BLaER1 (cell line): ENCODE measurements around the gene MOB2.
A peak's percentile ranks its signal among the peaks of the same experiment; 100 is the strongest.

ENCODE experiments used
- H3K27ac ChIP-seq: shearing (Covaris generic); formaldehyde crosslinking; 2 replicates; pipeline ENCODE4 v1.8.1; 2022
- H3K27me3 ChIP-seq: shearing (Covaris generic); formaldehyde crosslinking; 2 replicates; pipeline ENCODE4 v1.8.1; 2022
- H3K36me3 ChIP-seq: shearing (Covaris generic); formaldehyde crosslinking; 2 replicates; pipeline ENCODE4 v1.8.1; 2022
- H3K4me1 ChIP-seq: shearing (Covaris generic); formaldehyde crosslinking; 2 replicates; pipeline ENCODE4 v1.8.1; 2022
- H3K4me2 ChIP-seq: shearing (Covaris generic); formaldehyde crosslinking; 2 replicates; pipeline ENCODE4 v1.8.1; 2022
- H3K4me3 ChIP-seq: shearing (Covaris generic); formaldehyde crosslinking; 2 replicates; pipeline ENCODE4 v1.8.1; 2022
- H3K9ac ChIP-seq: shearing (Covaris generic); formaldehyde crosslinking; 2 replicates; pipeline ENCODE4 v1.8.1; 2022
- H3K9me3 ChIP-seq: shearing (Covaris generic); formaldehyde crosslinking; 2 replicates; pipeline ENCODE4 v1.8.1; 2022
- H4K20me1 ChIP-seq: shearing (Covaris generic); formaldehyde crosslinking; 2 replicates; pipeline ENCODE4 v1.8.1; 2022
- Cebpa-rat ChIP-seq: shearing (Covaris generic); IDR thresholded peaks from 2 replicates; pipeline ENCODE4 v1.8.1; 2022

Gene MOB2

DNA sequence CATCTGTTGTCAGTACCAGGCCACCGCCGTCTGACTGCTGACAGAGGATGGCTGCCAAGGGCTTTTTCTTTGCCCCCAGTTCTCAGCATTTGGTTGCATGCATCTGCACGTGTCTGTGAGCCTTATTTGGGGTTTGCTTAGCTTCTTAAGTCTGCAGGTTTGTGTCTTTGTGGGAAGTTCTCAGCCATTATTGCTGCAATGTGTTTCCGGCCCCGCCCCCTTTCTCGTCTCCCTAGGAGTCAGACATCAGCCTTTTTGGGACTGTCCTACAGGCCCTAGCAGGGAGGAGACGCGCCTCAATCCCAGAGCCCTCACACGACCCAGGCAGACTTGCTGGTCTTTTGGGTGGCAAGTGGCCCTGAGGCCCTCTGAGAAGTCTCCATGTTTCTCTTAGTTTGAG is 8.0 kb downstream of the MOB2 start:
- Histone ChIP-seq H3K9ac (no peak overlapping the region), H3K4me2 (no peak overlapping the region), H3K27ac (no peak overlapping the region), H3K9me3 (no peaks in the 10 kb centered on the region), H3K4me3 (no peak overlapping the region), H4K20me1 (peaks cover 63% of the 10 kb centered on the region), H3K36me3 (peaks cover 81% of the 10 kb centered on the region), H3K4me1 (no peaks in the 10 kb centered on the region), H3K27me3 (no peaks in the 10 kb centered on the region)
- no peak for TF ChIP-seq Cebpa-rat

DNA sequence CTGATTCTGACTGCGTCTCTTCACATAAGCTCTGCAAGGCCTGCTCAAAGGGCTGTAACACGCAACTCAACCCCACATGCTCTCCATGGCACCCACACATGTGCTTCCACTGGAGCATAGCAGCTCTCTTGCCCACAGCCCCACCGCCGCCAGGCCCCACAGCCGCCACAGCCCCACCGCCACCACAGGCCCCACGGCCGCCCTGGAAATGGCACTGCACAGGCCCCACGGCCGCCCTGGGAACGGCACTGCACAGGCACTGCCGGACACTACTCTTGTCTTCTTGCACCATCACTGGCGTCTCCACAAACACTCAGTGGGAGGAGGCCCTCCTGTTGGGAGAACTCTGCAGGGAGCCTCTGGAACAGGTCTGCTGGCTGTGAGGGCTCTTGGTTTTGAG is 8.6 kb downstream of the MOB2 start:
- no peaks in the 10 kb centered on the region for H3K9me3 ChIP-seq
- no peaks in the 10 kb centered on the region for H3K4me1 ChIP-seq
- no peak overlapping the region for H3K27ac ChIP-seq
- no peak for TF ChIP-seq Cebpa-rat
- no peak overlapping the region for H3K4me3 ChIP-seq
- no peaks in the 10 kb centered on the region for H3K27me3 ChIP-seq
- H4K20me1 ChIP-seq, result peaks cover 63% of the 10 kb centered on the region
- peaks cover 85% of the 10 kb centered on the region for H3K36me3 ChIP-seq
- H3K4me2 ChIP-seq, result no peak overlapping the region
- no peak overlapping the region for H3K9ac ChIP-seq

DNA sequence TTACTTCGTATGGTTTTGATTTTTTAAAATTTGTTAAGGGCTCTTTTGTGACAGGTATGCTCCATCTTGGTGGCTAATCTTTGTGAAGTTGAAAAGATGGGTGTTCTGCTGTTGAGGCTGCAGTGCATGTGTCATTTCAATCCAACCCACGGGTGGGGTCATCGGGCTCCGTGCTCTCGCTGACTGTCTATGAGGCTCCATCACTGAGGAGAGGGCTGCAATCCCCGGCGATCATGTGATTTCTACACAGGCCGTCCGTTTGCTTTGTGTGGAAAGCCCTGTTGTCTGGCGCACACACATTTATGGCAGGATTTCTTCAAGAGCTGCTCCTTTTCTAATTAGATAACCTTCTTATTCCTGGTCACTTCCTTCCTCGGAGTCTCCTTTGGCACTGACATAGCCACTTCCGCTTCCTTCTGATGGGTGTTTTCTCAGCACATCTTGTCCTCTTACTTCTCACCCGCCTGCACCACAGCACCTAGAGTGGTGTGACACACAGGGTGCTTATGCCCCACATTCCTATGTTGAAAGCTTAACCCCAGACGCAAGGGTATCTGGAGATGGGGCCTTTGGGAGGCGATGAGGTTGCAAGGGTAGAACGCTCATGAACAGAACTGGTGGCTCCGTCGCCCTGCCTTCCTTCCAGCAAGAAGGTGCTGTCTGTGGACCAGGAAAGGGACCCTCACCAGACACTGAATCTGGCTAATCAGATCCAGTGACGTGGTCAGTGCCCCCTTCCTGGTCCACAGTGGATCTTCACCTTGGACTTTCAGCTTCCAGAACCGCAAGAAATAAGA is 9.4 kb downstream of the MOB2 start:
- Histone ChIP-seq H3K27ac (no peak overlapping the region), H3K4me1 (no peaks in the 10 kb centered on the region), H3K4me3 (no peak overlapping the region), H3K4me2 (no peak overlapping the region), H4K20me1 (peaks cover 57% of the 10 kb centered on the region), H3K9me3 (no peaks in the 10 kb centered on the region), H3K9ac (no peak overlapping the region), H3K36me3 (peaks cover 85% of the 10 kb centered on the region), H3K27me3 (no peaks in the 10 kb centered on the region)
- no peak for TF ChIP-seq Cebpa-rat

DNA sequence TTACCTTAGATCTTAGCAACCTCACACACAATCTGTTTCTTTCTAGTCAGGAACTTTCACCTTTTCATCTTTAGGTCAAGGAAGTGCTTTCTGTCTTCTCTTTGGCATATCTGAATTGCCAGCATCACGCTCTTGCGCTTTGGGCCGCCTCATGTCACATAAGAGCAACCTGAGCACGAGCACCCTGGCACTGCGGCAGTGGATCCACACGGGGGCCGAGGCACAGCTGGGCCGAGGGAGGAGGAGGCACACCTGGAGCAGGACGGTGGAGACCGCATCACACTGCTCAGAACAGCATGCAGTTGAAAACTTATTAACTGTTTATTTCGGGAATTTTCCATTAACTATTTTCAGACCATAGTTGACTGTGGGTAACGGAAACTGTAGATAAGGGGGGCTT is 10.7 kb downstream of the MOB2 start:
- H3K9me3 ChIP-seq, result no peaks in the 10 kb centered on the region
- H3K27me3 ChIP-seq, result no peaks in the 10 kb centered on the region
- H4K20me1 ChIP-seq, result peaks cover 46% of the 10 kb centered on the region
- H3K27ac ChIP-seq, result no peak overlapping the region
- H3K9ac ChIP-seq, result no peak overlapping the region
- peaks cover 88% of the 10 kb centered on the region for H3K36me3 ChIP-seq
- no peak for TF ChIP-seq Cebpa-rat
- no peak overlapping the region for H3K4me2 ChIP-seq
- H3K4me1 ChIP-seq, result peaks cover 1% of the 10 kb centered on the region
- no peak overlapping the region for H3K4me3 ChIP-seq

DNA sequence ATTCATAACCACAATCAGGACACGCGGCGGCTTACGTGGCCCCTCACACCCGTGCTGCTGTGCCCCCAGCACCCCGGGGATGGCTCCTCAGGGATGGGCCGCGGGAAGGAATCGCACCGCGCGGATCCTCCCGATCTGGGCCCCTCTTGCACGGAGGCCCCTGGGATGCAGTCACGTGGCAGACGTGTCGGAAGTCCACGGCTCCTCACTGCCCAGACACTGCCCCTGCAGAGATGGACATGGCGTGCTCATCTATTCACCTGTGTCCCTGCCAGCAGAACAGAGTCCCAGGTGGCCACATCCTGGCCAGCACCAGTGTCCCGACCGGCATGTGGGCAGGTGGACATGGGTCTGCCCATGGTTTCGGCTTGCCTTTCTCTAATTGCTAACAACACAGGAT is 12.8 kb downstream of the MOB2 start:
- Histone ChIP-seq H3K4me1 (peaks cover 22% of the 10 kb centered on the region), H3K4me3 (no peak overlapping the region), H3K4me2 (no peak overlapping the region), H3K36me3 (peaks cover 84% of the 10 kb centered on the region), H3K27me3 (no peaks in the 10 kb centered on the region), H3K9me3 (no peaks in the 10 kb centered on the region), H3K9ac (no peak overlapping the region), H4K20me1 (peaks cover 35% of the 10 kb centered on the region), H3K27ac (no peak overlapping the region)
- TF ChIP-seq Cebpa-rat, result no peak

DNA sequence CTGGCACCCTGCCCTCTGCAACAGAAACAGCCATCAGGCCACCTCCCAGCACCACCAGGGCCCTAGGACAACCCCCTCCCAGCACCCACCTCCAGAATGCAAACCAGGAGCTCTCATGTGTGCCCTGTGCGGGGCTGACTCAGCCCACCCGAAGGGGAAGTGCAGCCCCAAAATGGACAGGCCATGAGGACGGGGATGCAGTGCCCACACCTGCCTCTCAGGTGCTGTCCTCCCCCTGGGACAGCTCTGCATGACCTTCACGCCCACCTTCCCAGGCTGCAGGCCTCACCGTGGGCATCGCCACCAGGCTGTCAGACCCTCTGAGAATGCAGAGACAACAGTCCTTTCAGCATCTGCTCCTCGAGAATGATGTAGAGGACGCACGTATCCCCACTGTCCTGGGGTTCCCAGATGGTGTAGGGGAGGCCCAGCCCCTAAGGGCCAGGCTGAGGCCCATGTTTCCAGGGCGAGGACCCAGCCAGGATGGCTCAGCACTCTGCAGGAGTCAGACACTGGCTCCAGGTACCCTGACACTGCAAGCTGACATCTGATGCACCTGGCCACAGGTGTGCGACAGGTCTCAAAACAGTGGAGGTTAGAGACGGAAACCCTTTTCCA is 13.5 kb downstream of the MOB2 start:
- TF ChIP-seq Cebpa-rat, result no peak
- H3K36me3 ChIP-seq, result peaks cover 77% of the 10 kb centered on the region
- no peak overlapping the region for H3K9ac ChIP-seq
- H3K27ac ChIP-seq, result no peak overlapping the region
- peaks cover 34% of the 10 kb centered on the region for H4K20me1 ChIP-seq
- no peak overlapping the region for H3K4me3 ChIP-seq
- no peaks in the 10 kb centered on the region for H3K27me3 ChIP-seq
- H3K4me2 ChIP-seq, result no peak overlapping the region
- H3K4me1 ChIP-seq, result peaks cover 29% of the 10 kb centered on the region
- no peaks in the 10 kb centered on the region for H3K9me3 ChIP-seq

DNA sequence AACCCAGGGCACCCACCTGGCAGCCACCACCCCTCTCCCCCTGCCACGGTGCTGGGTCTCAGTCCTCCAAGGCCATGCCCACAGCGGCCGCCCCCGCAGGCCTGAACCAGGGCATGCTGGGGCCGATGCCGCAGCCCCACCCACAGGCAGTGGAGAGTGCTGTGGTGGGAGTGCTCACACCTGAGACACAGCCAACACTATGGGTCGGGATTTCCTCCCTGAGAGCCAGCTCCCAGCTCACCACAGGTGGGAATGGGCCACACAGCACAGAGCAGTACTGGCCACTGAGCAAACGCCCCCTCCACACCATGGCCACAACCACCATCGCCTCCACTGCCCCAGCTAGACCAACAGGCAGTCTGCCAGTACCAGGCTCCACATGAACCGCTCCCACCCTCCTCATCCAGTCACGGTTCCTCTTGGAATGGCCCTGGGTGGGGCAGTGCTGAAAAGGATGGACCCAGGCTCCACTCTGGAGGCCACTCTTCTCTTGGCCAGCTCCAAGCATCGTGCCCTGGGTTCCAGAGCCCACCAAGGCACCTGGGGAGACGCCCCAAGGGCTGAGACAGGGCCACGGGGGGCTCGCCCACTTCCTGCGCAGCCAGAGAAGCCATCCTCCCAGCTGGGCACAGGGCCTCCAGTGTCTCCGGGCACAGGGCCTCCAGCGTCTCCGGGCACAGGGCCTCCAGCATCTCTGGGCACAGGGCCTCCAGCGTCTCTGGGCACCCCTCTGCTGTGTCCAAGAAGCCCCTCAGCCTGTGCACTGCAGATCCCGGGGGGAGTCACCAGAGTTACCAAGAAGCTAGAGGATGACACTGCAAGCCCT is 14.2 kb downstream of the MOB2 start:
- no peak overlapping the region for H3K4me3 ChIP-seq
- H4K20me1 ChIP-seq, result peaks cover 39% of the 10 kb centered on the region
- H3K4me1 ChIP-seq, result peaks cover 36% of the 10 kb centered on the region
- no peak overlapping the region for H3K27ac ChIP-seq
- no peaks in the 10 kb centered on the region for H3K27me3 ChIP-seq
- no peak for TF ChIP-seq Cebpa-rat
- H3K36me3 ChIP-seq, result peaks cover 70% of the 10 kb centered on the region
- H3K9ac ChIP-seq, result no peak overlapping the region
- no peak overlapping the region for H3K4me2 ChIP-seq
- no peaks in the 10 kb centered on the region for H3K9me3 ChIP-seq

DNA sequence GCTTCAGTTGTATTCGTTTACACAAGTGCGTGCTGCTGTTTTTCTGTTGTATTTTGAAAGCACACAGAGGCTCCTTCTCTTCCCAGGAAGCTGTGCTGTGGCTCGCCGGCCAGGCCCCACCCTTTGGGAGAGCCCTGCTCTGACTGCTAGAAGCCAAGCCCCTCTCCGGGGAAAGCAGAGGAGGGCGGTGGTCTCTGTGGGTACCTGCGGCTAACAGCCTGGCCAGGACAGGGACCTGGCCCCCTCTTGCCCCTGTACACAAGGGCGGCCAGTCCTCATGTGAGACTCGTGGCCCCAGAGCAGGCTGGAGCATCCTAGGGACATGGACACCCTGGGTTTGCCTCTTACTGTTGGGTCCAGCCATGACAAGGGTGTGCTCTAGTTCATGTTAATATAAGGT is 14.8 kb downstream of the MOB2 start:
- TF ChIP-seq Cebpa-rat, result no peak
- Histone ChIP-seq H3K36me3 (peaks cover 63% of the 10 kb centered on the region), H3K9ac (no peak overlapping the region)

DNA sequence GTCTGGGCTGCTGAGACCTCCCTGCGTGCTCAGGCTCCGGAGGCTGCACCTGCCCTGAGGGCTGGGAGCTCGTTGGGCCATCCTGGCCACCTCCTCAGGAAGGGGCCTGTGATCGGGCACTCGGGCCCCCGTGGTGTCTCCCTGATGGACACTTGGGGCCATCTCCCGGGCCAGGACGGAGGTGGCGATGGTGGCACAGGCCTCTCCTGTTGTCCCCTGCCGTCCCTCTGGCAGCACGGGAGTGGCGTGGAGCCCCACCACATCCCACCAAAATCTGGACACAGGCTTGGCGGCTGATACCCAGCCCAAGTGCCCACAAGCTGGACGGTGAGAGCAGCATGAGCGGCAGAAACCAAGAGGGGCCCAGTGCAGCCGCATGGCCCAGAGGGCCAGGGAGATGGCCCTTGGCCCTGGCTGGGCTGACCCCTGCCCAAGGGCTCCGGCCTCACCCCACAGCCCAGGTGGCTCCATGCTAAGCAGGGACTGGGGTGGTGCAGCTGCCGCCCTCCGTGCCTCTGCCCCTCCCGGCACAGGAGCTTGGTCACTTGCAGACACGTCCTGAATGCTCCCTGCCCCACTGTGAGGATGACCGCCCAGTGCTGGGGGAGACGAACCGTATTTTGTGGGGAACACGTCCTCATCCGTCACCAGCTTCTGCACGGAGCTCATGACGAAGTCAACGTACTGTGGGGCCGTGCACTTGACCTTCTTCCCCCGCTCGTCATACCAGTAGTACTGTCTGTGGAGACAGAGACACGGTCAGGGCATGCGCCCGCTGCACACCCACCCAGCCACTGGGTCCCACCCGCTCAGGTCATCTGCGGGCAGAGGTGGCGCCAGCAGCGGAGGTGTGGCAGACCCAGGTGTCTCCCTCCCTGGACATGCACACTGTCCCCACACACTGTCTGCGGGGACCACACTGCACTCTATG is 15.6 kb downstream of the MOB2 start:
- Histone ChIP-seq H3K4me3 (no peak overlapping the region), H3K27me3 (no peaks in the 10 kb centered on the region), H3K27ac (no peak overlapping the region), H3K4me1 (peaks cover 49% of the 10 kb centered on the region), H3K4me2 (peak overlapping the region; percentile 70), H3K9ac (peak overlapping the region; percentile 24; the same call in 1 of the 2 replicates), H4K20me1 (peaks cover 47% of the 10 kb centered on the region), H3K9me3 (no peaks in the 10 kb centered on the region), H3K36me3 (peaks cover 60% of the 10 kb centered on the region)
- TF ChIP-seq Cebpa-rat, result no peak

More for the DNA sequence above, 14.8 kb downstream of the MOB2 start:
- Histone ChIP-seq H3K27ac (no peak overlapping the region), H3K4me3 (no peak overlapping the region), H3K27me3 (no peaks in the 10 kb centered on the region), H4K20me1 (peaks cover 46% of the 10 kb centered on the region), H3K4me1 (peaks cover 41% of the 10 kb centered on the region), H3K9me3 (no peaks in the 10 kb centered on the region), H3K4me2 (no peak overlapping the region)
